CD4-positive, alpha-beta T cell treated with Interleukin-6 for 4 hours (primary cell): ENCODE results near the gene DNAJC5.
A peak's percentile ranks its signal among the peaks of the same experiment; 100 is the strongest.
"Not testable (repeated sequence)": the region's sequence is repeated elsewhere in the genome, so short reads cannot be mapped to it uniquely, and the experiment has no call there.

ENCODE experiments used
- DNase-seq: peaks from one replicate; pipeline ENCODE4 v3.0.0-alpha.2; 2020; ENCODE audit warnings: mixed read lengths

Gene DNAJC5, protein sequence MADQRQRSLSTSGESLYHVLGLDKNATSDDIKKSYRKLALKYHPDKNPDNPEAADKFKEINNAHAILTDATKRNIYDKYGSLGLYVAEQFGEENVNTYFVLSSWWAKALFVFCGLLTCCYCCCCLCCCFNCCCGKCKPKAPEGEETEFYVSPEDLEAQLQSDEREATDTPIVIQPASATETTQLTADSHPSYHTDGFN

DNA sequence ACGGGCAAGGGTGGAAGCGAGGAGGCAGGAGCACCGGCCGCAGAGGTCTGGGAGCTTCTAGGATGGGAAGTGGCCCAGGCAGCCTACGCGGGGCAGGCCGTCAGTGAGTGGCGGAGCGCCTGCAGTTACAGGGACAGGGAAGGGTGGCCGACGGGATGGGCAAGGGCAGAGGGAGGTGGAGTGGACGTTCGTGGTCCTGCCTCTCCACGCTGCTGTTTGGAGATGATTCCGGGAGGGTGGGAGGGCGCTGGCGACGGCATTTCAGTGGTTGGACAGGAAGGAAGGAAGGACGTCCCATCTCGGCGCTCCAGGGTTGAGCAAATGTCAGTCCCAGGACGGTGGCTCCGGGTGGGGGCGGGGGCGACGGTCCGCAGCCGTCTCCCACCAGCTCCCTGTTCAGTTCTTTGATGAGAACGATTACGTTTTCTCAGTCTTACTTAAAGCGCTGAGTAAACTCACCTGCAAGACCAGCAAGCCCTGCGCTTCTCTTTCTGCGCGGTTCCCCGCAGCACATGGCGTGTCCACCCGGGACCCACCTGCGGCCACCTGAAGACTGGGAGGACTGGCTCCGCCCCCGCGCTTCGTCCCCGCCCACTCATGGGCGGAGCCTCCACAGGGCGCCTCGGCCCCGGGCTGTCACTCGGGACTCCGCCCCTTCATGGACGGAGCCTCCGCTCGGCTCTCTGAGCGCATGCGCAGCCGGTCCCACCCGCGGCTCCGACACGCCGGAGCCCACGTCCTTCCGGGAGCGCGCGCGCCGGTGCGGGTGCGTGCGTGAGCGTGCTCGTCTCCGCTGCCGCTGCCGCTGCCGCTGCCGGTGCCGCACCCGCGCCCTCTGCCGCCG is at the start of gene DNAJC5:
TSS of gene DNAJC5 (plus strand) at position 769 of the 844 bp plus-strand sequence. CDS start 33,220 bp downstream, outside the sequence.
- DNase-seq: peak; percentile 98

GRCh38 chr20:63846128-63846771 is 48.7 kb upstream of the DNAJC5 start:
- no peak for DNase-seq

DNA sequence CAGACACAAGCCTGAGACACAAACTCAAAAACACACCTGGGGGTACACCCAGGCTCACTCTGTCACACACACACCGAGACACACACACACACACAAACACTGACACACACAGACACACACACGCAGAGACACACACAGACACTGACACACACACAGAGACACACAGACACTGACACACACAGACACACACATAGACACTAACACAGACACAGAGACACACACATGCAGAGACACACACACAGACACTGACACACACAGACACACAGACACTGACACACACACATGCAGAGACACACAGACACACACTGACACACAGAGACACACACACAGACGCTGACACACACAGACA is 48.1 kb upstream of the DNAJC5 start:
- no peak for DNase-seq

GRCh38 chr20:63847237-63848002 is 47.5 kb upstream of the DNAJC5 start:
- DNase-seq: no peak

GRCh38 chr20:63848003-63848911 is 46.7 kb upstream of the DNAJC5 start:
- no peak for DNase-seq

DNA sequence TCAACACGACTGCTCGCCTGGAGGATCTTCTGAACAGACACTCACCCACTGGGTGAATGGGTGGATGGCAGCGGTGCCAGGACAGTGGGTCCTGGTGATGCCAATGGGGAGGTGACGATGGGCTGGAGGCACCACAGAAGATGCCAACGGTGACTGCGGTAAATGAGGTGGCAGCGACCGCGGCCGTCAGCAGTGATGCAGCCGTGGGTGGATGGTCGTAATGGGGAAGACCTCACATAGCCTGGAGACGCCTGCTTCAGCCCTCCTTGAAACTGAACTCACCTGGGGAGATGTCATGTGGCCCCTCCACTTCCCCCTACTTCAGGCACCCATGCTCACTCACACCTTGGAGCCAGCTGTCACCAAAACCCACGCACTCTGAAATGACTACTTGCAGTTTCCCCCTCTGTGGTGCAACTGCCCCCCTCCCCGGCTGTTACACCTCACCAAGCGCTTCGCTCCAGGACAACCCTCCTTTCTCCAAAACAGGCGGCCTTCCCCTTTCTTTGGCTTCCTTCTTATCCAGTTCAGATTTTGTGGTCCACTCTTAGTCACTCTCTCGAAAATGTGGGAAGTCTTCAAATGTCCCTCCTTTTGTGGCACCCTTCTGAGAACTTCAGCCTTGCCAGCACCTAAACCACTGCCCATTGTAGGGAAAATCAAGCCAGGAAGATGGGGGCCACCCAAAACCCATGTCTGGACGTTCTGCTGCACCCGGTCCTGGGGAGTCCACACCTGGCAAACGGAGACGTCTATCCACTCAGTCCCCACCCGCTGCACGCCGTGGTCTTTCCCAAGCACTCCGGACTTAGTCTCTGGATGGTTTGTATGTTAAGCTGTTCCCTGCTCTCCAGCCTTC is 44.0 kb upstream of the DNAJC5 start:
- no peak for DNase-seq

GRCh38 chr20:63851548-63851943 is 43.4 kb upstream of the DNAJC5 start:
- not testable (repeated sequence) for DNase-seq

DNA sequence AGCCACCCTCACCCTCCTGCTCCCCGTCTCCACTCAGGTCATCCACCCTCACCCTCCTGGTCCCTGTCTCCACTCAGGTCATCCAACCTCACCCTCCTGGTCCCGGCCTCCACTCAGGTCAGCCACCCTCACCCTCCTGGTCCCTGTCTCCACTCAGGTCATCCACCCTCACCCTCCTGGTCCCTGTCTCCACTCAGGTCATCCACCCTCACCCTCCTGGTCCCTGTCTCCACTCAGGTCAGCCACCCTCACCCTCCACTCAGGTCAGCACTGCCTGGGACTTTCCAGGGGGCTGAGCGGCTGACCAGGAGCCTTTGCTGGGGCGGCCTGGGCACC is 41.2 kb upstream of the DNAJC5 start:
- DNase-seq: not testable (repeated sequence)

- no peak for DNase-seq
Measured at GRCh38 chr20:63854069-63854765, 40.7 kb upstream of the DNAJC5 start.

DNA sequence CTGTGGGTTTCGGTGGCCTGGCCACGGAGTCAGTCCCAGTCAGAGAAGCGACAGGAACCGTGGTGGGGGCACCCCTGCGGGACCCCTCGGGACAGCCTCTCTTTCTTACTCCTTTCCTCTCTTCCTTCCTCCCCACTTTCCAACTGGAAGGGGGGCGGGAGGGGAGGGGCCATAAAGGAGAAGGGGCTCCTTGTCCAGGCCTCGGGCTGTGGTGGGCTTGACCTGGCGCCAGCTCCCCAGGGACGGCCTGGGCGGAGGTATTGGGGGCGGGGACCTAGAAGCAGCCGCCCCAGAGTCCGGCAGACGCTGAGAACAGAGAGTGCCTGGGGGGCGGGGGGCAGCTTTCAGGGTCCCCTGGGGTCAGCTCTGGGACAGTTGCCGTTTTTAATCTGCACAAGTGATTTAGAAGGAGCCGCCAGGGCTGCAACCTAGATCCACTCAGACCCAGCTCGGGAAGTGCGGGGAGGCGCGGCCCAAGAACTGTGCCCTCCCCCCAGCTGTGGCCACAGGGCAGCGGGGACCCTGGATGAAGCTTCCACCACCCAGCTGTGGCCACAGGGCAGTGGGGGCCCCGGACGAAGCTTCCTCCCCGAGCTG is 40.1 kb upstream of the DNAJC5 start:
- no peak for DNase-seq

DNA sequence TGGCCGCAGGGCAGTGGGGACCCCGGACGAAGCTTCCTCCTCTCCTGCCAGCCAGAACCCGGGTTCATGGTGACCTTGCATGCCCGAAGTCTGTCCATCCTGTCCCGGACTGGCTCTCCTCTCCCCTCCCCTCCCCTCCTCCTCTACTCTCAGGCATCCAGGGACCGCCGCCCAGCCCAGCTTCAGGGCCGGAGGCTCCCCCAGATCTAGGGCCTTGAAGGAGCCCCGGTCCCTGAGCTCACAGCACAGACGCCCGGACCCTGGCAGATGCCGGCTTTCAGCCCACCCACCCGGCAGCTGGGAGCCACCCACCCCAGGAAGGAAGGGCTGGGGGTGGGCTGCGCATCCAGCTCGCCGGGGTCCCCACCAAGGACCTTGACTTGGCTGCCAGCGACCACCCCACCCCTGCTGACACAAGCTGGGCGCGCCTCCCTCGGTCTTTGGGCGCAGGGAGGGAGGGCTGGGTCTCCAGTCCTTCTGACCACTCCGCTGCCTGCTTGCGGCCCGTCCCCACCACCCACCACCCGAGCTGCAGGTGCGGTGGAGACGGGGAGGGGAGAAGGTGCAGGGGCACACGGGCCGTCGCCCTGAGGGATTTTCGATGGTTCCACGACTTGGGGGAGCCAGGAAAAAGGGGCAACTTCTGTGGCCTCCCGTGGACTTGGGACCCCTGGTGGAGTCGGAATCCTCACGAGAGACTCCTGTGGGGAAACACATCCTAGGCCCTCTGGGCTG is 39.4 kb upstream of the DNAJC5 start:
- DNase-seq: no peak

DNA sequence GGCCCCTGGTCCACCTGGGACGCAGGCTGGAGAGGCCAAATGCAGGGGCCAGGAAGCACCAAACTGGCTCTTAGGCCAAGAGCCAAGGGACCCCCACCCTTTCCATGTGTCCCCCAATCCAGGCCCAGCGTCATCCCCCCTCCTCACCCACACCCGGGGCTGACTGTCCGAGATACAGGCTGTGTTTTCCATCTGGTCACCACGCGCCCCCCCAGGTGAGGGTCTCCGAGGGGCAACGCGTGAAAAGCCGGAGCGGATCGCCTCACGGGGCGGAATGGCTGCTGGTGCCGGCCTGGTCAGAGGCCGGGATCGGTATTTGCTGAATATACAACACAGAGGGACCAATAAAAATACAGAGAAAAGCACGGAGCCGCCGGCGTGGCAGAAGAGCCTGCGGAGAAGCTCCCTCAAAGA is 38.8 kb upstream of the DNAJC5 start:
- DNase-seq: no peak

GRCh38 chr20:63857764-63858392 is 37.0 kb upstream of the DNAJC5 start:
- DNase-seq: no peak

- DNase-seq: no peak
Measured at GRCh38 chr20:63858393-63859165, 36.3 kb upstream of the DNAJC5 start.

DNA sequence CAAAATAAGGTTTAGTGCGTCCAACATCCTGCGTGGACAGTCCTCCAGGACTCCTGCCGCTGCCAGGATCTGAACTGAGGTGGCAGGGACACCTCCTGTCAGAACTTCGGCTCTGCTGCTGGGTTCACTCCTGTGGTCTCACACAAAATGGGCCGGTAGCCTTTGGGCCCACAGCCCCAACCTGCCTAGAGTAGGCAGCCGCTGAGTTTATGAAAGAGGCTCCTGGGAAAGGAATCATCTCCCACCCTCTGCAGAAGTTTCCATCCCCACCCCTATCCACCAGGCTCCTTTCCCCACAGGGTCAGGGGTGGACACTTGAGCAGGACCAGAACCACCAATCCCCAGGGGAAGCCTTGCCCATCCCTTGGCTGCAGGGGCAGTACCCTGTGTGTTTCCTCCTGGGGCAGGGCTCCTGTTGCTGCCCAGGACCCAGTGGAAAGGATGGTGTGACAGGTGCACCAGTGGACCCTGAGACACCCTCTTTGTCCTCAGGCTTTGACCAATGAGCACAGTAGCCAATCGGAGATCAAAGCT is 35.7 kb upstream of the DNAJC5 start:
- DNase-seq: no peak

DNA sequence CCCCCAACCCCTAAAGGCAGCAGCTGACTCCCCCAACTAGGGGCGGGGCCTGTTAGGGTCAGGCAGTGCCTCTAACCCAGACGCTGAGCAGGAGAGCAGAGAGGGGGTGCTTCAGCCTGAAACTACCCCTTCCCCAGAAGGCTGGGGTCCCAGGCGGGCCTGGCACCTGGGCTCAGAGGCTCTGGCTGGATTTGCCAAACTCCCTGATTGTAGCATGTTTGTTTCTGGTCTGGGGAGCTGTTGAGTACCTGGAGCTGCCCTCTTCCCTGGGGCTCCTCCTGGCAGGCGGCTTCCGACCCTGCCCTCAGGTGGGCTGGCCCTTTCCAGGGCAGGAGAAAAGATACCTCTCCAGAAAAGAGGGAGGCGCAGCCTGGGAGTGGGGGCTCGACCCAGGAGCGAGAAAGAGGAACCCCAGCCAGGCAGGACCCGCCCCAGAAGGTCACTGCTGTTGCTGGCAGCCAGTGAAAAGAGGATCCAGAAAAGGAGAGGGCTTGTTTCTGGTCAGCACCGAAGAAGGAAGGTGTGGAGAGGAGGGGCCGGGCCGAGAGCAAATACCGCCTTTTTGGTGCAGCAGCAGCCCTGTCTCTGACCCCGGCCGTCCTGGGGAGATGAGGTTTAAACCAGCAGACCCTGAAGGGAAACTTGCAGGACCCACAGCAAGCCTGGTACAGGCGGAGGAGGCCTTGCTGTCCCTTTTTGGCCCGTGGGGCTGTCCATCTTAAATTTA is 34.4 kb upstream of the DNAJC5 start:
- no peak for DNase-seq

DNA sequence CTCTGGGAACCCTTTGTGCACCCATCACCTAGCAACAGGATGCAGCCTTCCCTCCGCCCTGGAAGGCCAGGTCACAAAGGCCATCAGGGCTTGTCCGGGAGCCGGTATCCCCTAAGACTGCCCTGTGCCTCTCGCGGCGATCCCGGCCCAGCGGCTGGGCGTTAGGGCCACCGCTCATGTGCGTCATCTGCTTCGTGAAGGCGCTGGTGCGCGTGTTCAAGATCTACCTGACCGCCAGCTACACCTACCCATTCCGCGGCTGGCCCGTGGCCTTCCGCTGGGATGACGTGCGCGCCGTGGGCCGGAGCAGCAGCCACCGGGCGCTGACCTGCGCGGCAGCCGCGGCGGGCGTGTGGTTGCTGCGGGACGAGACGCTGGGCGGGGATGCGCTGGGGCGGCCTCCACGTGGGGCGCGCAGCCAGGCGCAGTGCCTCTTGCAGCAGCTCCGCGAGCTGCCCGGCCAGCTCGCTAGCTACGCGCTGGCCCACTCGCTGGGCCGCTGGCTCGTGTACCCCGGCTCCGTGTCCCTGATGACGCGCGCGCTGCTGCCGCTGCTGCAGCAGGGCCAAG is 33.5 kb upstream of the DNAJC5 start, which contains the start of gene ABHD16B:
TSS of gene ABHD16B (plus strand) at position 134 of the 570 bp plus-strand sequence. CDS start at position 177, 43 bp downstream.
- DNase-seq: no peak
